ENCODE measurements around the gene GASK1A.

GASK1A gene

DNA sequence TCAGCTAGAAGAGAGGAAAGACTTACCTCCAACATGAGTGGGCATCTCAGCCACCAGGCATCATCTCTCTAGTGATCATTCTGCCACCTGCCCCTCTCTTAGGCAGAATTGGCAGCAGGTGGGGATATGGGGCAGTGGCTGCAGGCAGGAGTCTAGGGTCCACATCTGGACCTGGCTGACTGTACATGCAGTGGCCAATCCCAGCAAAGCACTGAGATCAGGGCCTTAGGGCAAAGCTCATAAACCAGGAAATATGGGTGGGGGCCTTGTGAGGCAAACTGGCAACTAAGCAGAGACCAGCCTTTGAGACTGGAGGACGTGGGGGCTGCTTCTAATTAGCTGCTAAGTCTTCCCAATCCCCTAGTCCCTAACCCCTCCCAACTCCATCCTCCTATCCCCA is 113.9 kb downstream of the GASK1A start:
- no peak for DNase-seq

DNA sequence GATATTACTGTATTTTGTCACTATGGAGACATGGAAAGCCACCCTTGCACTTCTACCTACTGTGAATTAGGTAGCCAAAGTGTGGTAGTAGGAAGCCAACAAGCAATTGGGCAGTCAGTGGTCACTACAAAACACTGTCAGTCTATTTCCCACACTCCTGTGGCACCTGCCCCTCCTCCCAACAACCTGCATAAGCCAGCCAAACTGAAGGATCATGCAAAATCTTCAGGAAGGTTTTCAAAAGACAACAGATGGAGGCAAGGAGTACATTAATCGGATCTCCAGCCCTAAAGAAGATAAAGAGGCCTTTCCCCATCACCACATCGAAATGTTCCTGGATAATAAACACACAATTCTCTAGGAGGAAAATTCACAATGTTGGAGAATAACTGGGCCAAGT is 114.9 kb downstream of the GASK1A start:
- DNase-seq, result no peak

DNA sequence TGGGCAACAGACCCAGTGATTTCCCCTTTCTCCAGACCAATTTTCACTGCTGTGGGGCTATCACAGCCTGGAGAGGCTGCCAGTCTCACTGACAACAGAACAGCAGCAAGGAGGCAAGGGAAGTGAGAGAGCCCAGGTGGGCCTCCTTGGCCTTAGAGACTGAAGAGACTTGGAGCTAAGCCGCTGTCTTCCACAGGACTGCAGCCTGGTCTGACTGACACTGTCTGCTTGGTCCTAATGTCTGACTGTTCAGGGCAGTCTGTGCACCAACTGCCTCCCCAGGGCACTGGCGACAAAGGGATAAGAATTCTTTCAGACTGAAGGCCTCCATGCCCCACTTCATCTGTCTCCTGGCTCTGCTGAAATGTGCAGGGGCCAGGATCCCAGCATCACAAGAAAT is 115.3 kb downstream of the GASK1A start:
- DNase-seq, result no peak

DNA sequence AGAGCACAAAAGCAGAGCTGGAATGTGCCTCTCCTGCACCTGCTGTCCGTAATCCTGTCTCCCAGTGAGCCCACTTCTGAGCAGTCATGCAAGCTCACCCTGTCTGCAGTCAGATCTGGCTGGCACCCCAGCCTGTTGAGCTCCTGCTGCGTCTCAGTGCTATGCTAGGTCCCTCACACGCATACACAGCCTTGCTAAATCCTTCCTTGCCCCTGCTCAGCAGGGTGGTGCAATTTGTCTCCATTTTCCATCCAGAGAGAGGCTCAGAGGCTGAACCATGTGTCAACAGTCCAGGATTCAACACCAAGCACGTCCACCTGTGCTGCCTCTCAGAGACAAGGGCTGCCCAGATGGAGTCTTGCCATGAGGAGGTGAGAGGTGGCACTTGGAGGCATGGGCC is 115.7 kb downstream of the GASK1A start:
- DNase-seq, result no peak

DNA sequence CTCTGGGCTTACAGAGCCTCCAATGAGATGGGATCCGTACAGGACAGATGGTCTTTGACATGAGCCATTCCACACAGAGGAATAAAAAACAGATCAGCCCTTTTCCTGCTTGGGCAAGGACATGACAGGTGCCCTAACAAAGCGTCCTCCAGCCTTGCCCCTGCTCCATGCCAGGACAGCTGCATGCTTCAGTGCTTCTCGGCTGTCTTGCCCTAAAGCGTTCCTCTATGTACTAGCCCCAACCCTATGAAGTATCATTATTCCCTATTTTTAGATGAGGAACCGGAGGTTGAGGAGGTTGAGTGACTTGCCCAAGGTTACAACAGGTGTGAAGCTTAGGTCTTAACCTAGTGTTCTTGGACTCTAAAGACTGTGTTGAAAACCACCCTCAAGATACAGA is 116.3 kb downstream of the GASK1A start:
- no peak for DNase-seq

DNA sequence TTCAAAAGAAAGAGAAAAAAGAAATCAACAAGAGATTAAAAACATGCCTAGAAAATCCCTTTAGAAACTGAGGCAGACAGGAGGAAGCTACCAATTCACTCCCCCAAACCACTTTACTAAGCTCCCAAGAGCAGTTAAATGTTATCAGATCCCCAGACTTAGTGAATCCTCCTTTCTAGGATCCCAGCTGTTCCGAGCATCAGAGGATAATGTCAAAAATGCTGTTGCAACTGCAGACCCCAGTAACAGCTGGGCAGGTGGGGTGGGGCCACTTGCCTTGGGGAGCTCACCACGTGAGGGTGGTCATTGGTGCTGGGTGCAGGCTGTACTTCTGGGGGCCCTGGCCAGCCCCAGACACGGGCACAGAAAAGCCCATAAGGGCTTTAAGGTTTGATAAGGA is 117.7 kb downstream of the GASK1A start:
- no peak for DNase-seq

DNA sequence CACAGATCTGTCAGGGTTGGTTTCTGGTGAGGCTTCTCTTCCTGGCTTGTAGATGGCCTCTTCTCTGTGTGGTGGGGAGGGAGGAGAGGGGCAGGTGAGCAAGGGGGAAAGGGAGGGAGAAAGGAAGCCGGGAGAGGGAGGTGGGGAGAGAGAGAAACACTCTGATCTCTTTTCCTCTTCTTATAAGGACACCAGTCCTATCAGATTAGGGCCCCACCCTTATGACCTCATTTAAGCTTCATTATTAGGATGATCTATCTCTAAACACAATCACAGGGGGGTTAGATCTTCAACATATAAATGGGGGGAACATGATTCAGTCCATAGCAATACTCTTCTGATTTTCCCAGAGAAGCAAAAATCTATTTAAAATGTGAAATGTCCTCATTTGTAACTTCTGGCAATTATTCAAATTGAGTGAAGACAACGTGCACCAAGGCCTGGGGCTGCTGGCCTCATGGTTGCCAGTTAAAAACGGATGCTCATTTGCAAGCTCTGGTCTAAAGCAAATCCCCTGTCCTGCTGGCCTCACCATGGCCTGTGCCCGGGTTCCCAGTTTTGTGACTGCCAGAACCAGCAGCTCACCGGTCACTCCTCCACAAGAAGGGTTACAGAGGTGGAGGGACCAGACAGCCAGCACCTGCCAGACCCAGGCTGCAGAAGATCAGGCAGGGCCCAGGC is 118.4 kb downstream of the GASK1A start:
- no peak for DNase-seq

DNA sequence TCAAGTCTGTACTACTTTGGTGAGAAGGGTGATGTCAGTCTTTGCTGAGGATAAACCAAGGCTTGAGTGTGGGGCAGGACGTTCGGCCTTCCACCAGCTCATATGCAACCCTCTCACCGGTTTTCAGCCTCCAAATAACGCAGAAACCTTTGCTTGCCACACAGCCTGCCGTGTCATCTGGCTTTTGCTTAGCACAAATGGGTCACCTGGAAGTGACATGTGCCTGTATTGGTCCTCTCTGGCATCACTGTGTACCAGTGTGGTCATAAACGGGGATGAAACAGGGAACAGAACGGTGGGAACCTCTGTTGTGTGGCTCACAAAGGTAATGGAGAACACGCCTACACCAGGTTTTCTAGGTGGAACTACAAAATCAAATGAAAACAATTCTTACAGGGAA is 119.7 kb downstream of the GASK1A start:
- no peak for DNase-seq

DNA sequence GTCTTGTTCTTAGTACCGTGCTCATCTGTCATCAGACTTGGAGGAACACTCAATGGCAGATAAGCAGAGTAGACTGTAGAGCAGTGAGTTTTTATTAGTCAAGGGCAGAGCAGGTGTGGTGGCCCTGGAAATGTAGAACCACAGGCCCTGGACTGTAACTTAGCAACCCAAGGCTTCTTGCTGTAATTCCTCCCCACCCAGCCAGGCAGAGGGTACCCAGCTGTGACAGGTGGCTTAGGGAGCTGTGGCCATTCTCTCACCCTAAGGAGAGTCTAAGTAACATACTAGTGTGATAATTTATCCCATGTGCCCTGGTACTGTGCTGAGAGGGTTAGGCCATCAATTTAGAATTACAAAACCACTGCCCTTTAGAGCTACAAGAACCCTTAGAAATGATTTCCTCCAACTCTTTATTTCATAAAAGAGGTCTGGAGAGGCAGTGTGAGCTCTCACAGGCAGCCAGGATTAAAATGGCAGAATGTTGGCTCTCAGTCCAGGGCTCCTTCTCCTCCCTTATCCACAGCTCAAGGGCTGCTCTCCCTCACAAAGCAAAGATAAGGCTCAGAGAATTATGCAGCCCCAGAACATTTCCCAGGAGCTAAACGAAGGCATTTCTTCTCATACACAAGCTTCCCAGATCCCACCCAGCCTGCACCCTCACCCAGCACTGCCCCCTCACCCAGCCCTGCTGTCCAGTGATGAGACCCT is 123.8 kb downstream of the GASK1A start:
- DNase-seq, result no peak

DNA sequence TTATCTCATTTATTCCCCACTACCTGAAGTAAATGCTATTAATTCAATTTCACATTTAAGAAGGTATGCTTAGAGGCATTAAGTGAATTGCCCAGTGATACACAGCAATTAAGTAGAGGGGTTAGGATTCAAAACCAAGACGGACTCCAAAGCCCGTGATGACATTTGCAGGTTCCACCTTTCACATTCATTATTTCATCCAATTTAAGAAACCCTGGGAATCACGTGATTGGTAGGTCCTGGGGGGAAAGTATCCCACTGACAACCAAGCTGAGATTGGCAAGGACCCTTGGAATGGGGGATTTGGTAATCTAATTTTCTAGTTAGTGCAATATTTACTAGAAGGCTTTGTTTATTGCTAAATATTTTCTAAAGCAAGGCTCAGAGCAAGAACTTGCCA is 124.9 kb downstream of the GASK1A start:
- DNase-seq, result no peak

DNA sequence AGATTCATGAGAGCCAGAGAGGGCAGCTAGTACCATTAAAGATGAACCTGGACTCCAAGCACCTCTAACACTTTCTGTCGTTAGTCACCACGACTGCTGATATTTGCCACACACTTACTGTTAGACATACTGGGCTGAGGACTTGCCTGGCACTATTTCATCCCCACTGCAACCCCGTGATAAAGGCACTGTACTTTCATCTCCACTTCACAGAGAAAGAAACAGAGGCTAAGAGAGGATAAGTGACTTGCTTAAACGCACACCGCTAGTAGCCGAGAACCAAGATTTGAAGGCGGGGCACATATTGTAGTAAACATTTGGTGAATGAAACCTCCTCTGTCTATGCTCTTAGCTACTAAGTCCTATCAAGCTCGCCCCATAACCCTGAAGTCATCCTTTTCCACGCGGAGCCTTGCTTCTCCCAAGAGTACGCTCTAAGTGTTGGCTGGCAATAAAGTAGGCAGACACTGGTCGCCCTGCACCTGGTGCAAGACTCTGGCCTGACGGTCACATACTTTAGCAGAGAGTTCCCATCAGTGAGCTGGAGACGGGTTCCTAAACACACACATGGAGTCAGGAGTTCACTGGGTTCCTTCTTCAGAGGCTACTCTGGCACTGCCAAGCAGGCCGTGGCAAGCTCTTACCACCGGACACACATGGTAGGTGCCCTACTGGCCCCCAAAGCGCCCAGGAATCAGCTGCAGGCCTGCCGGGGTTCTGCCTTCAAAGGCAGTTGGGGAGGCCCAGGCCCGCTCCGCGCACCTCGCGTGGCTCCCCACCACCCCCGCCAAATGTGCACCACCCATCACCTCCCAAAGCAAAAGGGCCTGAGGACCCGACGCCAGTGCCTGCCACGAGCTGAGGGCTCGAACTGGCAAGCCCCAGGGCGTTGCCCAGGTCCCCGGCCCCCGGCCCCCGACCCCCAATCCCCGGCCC is 125.8 kb downstream of the GASK1A start:
- no peak for DNase-seq

DNA sequence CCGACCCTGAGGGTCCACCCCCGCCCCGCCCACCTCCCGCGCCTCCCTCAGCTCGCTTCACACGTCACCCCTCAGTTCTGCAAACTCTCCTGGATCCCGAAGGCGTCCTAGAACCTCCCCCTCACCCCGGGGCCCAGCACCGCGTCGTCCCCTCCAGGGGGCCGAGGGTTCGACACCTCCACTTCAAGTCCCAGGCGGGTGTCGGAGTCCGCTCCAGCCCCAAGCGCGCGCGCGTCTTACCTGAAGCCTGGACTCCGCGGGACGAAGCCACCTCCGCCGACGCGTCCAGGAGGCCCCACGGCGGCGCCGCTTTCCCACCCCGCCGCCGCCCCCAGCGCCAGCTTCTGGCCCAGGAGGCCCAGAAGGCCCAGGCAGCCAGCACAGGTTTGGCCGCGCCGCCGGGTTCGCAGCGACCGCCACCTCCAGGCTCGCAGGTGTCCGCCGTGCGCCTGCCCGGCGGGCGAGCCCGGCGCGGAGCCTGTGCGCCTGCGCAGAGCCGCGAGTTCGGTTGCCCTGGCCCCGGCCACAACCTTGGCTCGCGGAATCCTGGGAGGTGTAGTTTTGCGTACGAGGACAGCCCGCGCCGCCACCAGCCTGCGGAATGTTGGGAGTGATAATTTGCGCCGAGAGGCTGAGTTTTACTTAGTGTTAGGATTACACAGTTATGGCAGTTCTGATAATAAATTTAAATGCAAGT is 126.6 kb downstream of the GASK1A start, which contains the start of gene POMGNT2:
TSS of gene POMGNT2 (minus strand) at position 484 of the 697 bp plus-strand sequence. CDS start 24,648 bp downstream, outside the sequence.
- peak; percentile 63 to 82 for DNase-seq

DNA sequence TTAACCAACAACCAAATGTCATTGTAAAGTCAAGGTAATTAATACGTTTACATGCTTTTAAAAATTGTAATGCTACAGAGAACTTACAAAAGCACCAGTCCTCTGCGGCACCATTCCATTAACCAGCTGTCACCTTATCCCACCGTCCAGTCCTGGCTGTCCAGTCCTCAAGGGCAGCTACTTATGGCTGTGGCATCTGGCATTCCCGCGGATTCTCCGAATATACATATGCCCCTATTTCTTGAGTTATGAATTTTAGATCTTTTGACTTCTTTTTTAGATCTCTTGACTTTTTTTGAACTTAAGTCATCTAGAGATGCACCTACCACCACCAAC is 127.2 kb downstream of the GASK1A start:
- DNase-seq, result no peak
